HG03442 (cell line): ENCODE measurements around the gene SSRP1.
"Not testable (repeated sequence)": the region's sequence is repeated elsewhere in the genome, so short reads cannot be mapped to it uniquely, and the experiment has no call there.

Source experiments
- ATAC-seq: cut with Tn5 transposase; IDR thresholded peaks from one replicate; pipeline ENCODE4 v1.9.1; 2021; ENCODE audit warnings: mild to moderate bottlenecking, moderate library complexity; ENCODE audit not compliant: unreplicated experiment

Gene SSRP1

GRCh38 chr11:57303990-57304579, 31.6 kb downstream of the SSRP1 start:
- ATAC-seq: no peak

DNA sequence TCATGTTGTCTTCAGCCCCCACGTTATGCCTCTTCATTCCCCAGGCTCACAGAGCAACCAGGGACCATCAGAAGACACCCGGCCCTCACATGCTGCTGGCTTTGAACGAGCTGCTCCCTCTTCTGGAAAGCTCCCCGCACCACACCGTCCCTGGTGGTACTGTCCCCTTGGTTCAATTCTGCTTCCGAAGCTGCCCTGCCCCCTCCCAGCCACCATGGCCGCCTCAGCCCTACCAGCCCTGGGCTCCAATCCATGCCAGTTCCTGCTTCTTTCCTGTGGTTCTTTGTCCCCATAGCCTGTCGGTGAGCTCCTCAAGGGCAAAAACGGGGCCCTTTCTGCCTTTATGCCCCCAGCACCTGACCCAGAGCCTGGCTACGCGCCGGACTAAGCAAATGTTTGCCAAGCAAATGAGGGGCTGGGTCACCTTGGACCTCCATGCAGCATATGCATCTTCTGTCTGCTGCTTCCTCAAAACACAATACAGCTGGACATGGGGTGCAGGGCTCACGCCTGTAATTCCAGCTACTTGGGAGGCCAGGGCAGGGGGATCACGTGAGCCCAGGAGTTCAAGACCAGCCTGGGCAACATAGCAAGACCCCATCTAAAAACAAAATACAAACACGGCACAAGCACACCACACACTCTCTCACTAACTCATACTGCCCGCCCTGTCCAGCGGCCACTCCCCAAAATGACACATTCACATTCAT, 32.3 kb downstream of the SSRP1 start:
- no peak for ATAC-seq

DNA sequence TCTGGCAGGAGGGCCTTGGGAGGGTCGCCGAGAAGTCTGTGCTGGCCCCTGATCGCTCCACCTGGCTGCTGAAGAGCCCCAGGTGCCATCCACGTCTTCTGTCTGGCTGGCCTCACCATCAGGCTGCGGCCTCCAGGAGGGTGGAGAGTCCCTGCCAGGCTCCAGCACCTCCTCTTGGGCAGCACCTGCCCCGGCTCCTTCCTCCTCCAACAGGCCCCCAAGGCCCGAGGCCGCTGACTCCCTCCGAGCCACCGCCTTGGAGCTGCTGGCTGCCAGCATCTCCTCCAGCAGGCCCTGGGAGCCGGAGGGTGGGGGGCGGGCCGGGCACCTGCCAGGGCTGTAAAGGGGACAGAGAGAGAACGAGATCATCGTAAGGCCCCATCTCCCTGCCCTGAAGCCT, 33.2 kb downstream of the SSRP1 start:
- no peak for ATAC-seq

DNA sequence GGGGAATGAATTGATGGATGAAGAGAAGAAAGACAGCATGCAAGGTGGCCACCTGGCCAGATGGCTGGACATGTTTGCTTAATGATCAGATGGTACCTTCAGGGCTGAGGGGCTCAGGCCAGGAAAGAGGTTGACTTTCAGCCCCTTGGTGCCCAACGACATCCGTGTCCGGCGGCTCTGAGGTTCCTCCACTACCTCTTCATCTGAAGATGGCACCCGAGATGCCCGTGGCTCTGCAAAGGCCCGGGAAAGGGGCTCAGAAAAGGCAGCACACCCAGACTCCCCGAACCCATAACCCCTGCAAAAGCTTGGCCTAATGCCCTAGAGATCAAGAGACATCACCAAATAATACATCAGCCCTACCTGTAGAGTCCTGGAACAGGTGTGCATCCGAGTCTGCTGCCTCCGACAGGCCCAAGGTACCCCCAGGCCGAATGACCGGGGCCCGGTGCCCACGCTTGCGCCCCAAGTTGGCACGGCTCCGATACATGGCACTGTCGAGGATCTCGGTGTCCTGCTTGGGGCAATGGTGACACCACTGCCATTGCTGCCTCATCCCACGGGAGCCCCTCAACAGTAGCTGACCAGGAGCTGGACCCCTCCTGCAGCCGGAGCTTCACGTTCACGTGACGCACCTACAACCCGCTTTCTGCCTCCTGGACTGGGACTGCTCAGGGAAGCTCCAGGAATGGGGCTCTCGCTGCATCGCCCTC, 33.8 kb downstream of the SSRP1 start:
- ATAC-seq: no peak

DNA sequence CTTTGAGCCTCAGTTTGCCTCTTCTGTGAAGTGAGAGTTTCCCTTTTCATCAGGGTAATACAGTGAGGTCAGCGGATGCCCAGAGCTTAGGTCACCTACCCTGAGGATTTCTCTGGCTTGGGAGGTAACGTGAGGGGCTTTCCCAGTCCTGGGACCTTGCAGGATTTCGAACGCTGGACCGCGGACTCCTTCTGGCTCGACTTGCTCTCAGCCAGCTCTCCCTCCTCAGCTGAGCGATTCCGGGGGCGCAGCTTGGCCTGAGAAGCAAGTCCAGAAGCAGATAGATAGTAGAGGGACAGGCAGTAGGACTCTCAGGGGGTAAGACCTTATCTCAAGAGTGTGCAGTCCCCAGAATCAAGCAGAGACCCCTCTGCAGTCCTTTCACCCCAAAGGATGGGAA, 34.9 kb downstream of the SSRP1 start:
- ATAC-seq: no peak

GRCh38 chr11:57299150-57299737, 36.4 kb downstream of the SSRP1 start:
- ATAC-seq: no peak

GRCh38 chr11:57297221-57297620, 38.5 kb downstream of the SSRP1 start:
- no peak for ATAC-seq

DNA sequence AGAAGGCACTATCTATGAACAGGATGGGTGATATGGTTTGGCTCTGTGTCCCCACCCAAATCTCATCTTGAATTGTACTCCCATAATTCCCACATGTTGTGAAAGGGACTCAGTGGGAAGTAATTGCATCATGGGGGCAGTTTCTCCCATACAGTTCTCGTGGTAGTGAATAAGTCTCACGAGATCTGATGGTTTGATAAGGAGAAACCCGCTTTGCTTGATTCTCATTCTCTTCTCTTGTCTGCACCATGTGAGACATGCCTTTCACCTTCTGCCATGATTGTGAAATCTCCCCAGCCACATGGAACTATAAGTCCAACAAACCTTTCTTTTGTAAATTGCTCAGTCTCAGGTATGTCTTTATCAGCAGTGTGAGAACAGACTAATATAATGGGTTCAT, 39.5 kb downstream of the SSRP1 start:
- ATAC-seq: not testable (repeated sequence)

DNA sequence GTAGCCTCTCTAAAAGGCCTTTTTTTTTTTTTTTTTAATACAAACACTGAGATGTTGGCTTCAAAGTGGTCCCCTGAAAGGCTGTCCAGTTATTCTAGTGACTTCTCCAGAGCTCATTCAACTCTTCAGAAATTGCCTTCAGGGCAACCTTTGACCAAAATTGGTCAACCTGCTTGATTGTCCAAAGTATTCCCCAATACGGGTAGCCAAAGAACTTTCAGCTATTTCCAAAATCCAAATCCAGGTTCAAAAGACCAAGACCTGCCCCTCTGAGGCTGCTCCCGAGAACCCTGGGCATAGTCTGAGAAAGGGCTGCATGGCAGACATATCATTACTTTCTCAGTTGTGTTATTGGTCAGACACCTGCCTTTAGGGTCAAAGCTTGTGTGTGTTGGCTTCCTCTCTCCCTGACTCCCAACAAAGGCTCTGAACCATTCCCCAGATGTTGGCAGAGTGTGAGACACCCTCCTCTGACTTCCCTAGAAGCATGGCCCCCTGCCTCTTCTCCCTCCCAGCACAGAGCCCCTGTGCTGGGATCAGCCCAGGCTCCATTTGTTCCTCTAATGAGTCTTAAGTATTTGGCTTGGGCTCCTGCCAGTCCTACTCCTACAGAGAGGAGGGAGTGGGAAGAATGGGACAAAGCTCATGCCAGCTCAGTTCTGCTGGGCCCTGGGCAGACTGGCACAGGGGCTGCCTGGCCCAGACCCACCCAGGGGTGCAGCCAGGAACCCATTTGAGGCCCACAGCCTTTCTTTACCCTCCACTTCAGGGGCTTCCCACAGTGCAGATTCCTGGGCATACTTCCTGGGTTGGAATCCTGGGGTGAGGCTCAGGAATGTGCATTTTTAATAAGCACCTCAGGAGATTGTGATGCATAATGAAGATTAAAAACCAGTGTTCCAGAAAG, 41.2 kb downstream of the SSRP1 start:
- ATAC-seq: no peak

GRCh38 chr11:57290288-57290687, 45.4 kb downstream of the SSRP1 start:
- no peak for ATAC-seq

DNA sequence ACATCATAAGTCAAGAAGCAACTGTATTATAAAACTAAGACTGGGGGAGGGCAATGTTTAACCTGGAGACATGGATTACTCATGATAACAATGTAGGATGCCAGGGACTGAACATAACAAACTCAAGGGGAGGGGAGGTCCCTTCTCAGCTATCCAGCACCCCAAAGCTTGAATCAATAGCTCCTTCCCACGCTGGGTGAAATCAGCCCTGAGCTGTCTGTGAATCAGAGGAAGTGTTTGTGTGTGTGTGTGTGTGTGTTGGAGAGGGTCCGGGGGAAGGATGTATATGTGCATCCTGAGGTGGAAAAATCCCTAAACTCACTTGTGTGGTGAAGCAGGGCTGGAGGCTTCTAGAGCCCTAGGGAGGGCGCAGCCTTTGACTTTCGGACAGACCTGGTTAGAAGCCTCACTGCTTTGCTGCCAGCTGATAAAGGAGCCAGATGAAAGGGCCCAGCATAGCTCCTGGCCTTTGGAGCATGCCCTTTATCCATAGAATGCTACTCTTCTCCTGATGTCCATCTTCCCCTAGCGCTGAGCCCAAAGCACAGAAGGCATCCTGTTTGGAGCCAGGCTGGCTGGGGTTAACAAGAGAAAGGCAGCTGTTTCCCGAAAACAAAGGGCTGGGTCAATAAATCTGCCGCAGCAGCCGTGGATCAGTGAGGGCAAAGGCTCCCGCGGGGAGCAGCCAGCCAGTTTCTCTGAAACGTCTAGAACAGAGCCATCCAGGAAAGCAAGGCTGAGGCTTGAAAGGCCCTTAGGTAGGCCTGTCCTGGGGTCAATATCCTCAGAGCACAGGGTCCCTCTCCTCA, 46.7 kb downstream of the SSRP1 start:
- ATAC-seq: no peak

DNA sequence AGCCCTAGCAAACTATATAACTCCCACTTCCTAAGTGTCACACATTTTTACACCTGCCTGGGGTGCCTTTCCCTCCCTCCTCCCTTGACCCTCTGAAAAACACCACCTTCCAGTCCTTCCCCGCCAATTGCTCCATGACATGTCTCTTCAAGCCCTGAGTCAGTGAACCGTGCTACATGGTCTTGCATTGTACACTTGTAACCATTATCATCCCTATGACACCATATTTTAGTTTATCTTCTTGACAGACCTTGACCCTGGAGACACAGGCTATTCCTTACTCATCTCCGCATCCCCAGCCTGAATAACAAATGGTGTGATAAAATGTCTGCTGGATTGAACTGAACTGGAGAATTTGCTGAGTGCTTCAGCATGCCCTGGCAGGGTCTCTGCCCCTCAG, 47.8 kb downstream of the SSRP1 start:
- ATAC-seq: no peak

DNA sequence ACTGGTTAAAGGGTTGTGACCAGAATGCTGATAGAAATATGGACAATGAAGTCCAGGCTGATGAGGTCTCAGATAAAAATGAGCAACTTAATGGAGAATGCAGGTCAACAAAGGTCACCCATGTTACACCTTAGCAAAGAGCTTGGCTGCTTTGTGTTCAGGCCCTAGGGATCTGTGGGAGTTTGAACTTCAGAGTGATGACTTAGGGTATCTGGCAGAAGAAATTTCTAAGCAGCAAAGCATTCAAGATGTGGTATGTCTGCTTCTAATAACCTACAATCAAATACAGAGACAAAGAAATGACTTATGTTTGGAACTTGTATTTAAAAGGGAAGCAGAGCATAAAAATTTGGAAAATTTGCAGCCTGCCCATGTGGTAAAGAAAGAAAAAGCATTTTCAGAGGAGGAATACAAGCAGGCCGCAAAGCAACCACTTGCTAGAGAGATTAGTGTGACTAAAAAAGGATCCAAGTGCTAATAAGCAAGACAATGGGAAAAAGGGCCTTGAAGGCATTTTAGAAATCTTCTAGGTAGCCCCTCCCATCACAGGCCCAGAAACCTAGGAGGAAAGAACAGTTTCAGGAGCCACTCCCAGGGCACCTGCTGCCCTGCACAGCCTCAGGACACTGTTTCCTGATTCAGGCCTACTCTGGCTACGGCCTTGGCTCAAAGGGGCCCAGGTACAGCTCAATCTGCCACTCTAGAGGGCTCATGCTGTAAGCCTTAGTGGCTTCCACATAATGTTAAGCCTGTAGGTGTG, 52.3 kb downstream of the SSRP1 start:
- ATAC-seq: no peak

DNA sequence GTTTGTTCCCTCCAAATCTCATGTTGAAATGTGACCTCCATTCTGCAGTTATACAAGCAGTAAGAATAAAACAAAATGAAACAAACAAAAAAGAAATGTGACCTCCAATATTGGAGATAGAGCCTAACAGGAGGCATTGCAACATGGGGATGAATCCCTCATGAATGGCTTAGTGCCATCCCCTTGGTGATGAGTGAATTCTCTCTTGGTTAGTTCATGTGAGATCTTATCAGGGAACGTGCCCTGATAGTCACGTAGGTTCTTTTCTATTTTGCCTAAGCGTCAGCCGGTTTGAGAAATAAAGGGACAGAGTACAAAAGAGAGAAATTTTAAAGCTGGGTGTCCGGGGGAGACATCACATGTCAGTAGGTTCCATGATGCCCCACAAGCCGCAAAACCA, 54.1 kb downstream of the SSRP1 start:
- ATAC-seq: not testable (repeated sequence)

- no peak for ATAC-seq
These were observed 56.6 kb downstream of the SSRP1 start for GRCh38 chr11:57279116-57279515.

DNA sequence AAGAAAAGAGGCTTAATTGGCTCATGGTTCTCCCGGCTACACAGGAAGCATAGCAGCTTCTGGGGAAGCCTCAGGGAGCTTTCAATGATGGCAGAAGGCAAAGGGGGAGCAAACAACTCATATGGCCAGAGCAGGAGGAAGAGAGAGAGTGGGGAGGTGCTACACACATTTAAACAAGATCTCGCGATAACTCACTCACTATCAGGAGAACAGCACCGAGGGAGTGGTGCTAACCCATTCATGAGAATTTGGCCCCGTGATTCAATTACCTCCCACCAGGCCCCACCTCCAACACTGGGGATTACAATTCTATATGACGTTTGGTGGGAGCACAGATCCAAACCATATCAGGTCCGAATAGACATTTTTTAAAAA, 57.0 kb downstream of the SSRP1 start:
- ATAC-seq: no peak

DNA sequence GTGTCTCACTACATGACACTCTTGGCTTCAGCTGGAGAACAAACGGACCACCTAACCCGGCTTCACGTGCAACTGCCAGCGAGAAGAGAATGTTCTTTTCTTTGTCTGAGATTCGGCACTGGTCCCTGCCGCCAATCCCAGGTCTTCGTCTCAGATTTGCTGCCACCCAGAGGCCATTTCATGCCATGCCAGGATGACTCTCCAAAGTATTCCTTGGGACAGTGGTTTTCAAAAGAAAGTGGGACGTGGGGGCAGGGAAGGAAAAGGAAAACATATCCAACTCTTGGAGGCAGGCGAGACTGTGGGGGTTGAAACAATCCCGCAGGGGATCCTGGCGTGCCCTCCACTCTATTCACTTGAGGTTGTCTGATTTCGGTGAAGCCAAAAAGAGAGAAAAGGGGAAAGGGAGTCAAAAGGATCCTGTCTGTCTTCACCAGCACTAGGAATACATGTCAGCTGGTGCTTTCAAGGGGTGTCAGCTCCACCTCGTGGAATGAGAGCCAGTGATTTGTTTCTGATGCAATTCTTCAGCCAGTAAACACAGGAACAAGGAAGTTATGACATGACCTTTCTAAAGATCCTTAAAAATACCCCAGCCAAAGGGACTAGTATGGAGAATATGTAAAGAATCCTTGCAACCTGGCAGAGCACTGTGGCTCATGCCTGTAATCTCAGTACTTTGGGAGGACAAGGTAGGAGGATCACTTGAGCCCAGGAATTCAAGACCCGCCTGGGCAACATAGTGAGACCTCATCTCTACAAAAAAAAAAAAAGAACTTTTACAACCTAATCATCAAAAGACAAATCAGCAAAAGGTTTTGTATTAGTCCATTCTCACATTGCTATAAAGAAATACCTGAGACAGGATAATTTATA, 57.6 kb downstream of the SSRP1 start:
- peak; percentile 91 for ATAC-seq

DNA sequence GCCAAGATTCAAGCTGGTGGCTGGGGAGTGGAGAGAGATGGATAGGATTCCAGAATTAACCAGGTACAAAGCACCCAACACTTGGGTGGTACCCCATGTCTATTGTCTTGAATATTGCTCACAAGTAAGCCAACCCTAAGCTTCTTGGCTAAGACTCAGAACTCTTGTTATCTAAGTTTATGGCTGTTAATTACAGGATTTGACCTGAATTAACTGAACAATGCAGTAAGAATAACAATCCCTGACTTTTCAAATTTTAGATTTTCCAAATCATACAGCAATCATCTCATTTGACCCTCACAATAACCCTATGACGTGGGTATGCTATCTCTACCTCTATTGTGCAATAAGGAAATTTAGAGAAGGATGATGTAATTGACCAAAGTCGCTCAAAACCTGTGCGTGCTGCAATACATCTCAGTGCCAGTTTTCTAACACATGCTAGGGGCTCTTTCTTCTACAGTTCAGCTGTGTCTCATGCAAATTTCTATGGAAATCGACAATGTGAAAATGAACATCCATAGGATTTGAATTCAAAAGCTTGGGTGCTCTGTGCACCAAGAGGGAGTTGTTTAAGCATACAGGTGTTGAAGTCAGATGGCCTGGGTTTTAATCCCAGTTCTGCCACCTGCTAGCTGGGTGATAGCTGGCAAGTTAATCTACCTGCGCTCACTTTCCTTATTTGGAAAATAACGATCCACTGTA, 58.6 kb downstream of the SSRP1 start:
- ATAC-seq: no peak
